Stomach (tissue), 9 donors: Measurements from ENCODE around the gene PCDH9. TPM values are rescaled to one million over a fixed set of nuclear protein-coding genes. Genes with fewer than 3 reads are reported as not detected.
A peak's percentile ranks its signal among the peaks of the same experiment; 100 is the strongest.

ENCODE experiments used
- DNase-seq, 2 donors: peaks; one replicate each; pipeline versions ENCODE4 v3.0.0 to v3.0.0-alpha.2; 2013 to 2019
- H3K27ac ChIP-seq, 5 donors: fragments of 200-600 bp in 4 of 5; sonication (generic) in 4 of 5; one replicate each; pipeline ENCODE4 v1.5.1; 2013 to 2019; ENCODE audit warnings: mild to moderate bottlenecking in 1 of 5, moderate library complexity in 1 of 5
- H3K27me3 ChIP-seq, 3 donors: fragments of 200-600 bp; sonication (generic); one replicate each; pipeline ENCODE4 v1.5.1; 2017 to 2019; ENCODE audit warnings: mixed run types in 1 of 3
- H3K36me3 ChIP-seq, 4 donors: fragments of 200-600 bp; sonication (generic); 1 replicate in 3 of 4; 2 replicates in 1 of 4; pipeline ENCODE4 v1.5.1; 2016 to 2019
- H3K4me1 ChIP-seq, 4 donors: fragments of 200-600 bp; sonication (generic); one replicate each; pipeline ENCODE4 v1.5.1; 2016 to 2019
- H3K4me3 ChIP-seq, 4 donors: fragments of 200-600 bp; sonication (generic) in 3 of 4; one replicate each; pipeline ENCODE4 v1.5.1; 2016 to 2019; ENCODE audit warnings: mild to moderate bottlenecking in 1 of 4
- H3K9me3 ChIP-seq, 4 donors: fragments of 200-600 bp; sonication (generic); one replicate each; pipeline ENCODE4 v1.5.1; 2016 to 2019
- CTCF ChIP-seq, 7 experiments: fragments of 450-650 bp in 4 of 7; fragments of 200-600 bp in 3 of 7; sonication (generic) in 3 of 7; IDR thresholded peaks; one replicate each; pipeline ENCODE4 v1.5.1; 2016 to 2019; ENCODE audit warnings: antibody characterized with exemption in 7 of 7, control low read depth in 2 of 7, mild to moderate bottlenecking in 1 of 7
- EP300 ChIP-seq: sonication (generic); formaldehyde crosslinking; IDR thresholded peaks from one replicate; pipeline ENCODE4 v1.6.1; 2017; ENCODE audit warnings: antibody characterized with exemption
- POLR2A ChIP-seq, 4 donors: fragments of 450-650 bp; IDR thresholded peaks; one replicate each; pipeline ENCODE4 v1.6.1; 2016; ENCODE audit warnings: antibody characterized with exemption in 4 of 4, control low read depth in 2 of 4, mild to moderate bottlenecking in 1 of 4, moderate library complexity in 1 of 4
- POLR2AphosphoS5 ChIP-seq, 3 donors: sonication (generic); formaldehyde crosslinking; IDR thresholded peaks; one replicate each; pipeline ENCODE4 v1.6.1; 2016; ENCODE audit warnings: antibody characterized with exemption in 3 of 3
- WGBS, 5 donors: extraction: QIAGEN DNeasy Blood & Tissue Kit in 3 of 5; methylation state at CpG; one replicate each; pipeline versions ENCODE4 v1.1.5 to v1.1.7; 2013 to 2018; 5-methylcytosine and 5-hydroxymethylcytosine counted together
- intact Hi-C: fragments of 100-400 bp; cut with DNase I; formaldehyde crosslinking; loops from one replicate; pipeline ENCODE4 v1.15.1; 2023; ENCODE audit warnings: low total_unique reads
- polyA plus RNA-seq, 3 donors: library from polyadenylated mRNA; stranded (reverse); fragments of 200-250 nt; gene quantifications; one replicate each; pipeline ENCODE4 v1.2.3, GENCODE V29; 2013
- total RNA-seq, 5 donors: library from RNA; depleted of rRNA; stranded (reverse); fragments of >200 nt; gene quantifications; one replicate each; pipeline versions ENCODE4 v1.1.0 to v1.2.3, GENCODE V29; 2014 to 2016
- donor health status: healthy with polysubstance abuse.
- donor health status: Bipolar disorder and iron deficiency.
- donor health status: healthy.

The PCDH9 gene
- total and polyA plus RNA-seq, 8 donors = 0.40 to 36.2 (median 3.7) TPM

GRCh38 chr13:67167420-67167819 lies 62.7 kb downstream of the PCDH9 start:
- intact Hi-C loops = no loop called here
- H3K9me3 ChIP-seq = no peaks in the 10 kb centered on the region
- H3K36me3 ChIP-seq = no peaks in the 10 kb centered on the region
- whole genome bisulfite sequencing, 5 donors = 23 to 51% (median 26%) methylated on average over 1 of the region's 1 CpG
- peak overlapping the region in 2 of 5 donors; percentile 5 to 58 for H3K27ac ChIP-seq
- TF ChIP-seq CTCF (IDR thresholded peaks at IDR 0.05) (no peak), EP300 (no peak), POLR2AphosphoS5 (IDR thresholded peaks at IDR 0.05) (no peak), POLR2A (IDR thresholded peaks at IDR 0.05) (no peak)
- H3K4me3 ChIP-seq = no peak overlapping the region
- H3K4me1 ChIP-seq = peaks cover 0 to 12% (median 0%) of the 10 kb centered on the region in 4 donors
- peak in 1 of 2 donors; percentile 44 for DNase-seq
- H3K27me3 ChIP-seq = no peaks in the 10 kb centered on the region

GRCh38 chr13:67161176-67161575 lies 69.0 kb downstream of the PCDH9 start:
- Histone ChIP-seq H3K27ac (no peak overlapping the region), H3K9me3 (no peaks in the 10 kb centered on the region), H3K27me3 (no peaks in the 10 kb centered on the region), H3K36me3 (no peaks in the 10 kb centered on the region), H3K4me3 (no peak overlapping the region), H3K4me1 (no peaks in the 10 kb centered on the region)
- WGBS, 5 donors = 66 to 83% (median 71%) methylated on average over 3 of the region's 3 CpGs
- no peak for DNase-seq
- TF ChIP-seq EP300 (no peak), CTCF (IDR thresholded peaks at IDR 0.05) (no peak), POLR2AphosphoS5 (IDR thresholded peaks at IDR 0.05) (no peak), POLR2A (IDR thresholded peaks at IDR 0.05) (no peak)
- intact Hi-C loops = no loop called here

- Histone ChIP-seq H3K4me3 (no peak overlapping the region), H3K27me3 (no peaks in the 10 kb centered on the region), H3K9me3 (no peaks in the 10 kb centered on the region), H3K36me3 (no peaks in the 10 kb centered on the region), H3K4me1 (no peaks in the 10 kb centered on the region), H3K27ac (no peak overlapping the region)
- no peak for DNase-seq
- 85 to 94% (median 87%) methylated on average over 5 of the region's 5 CpGs for WGBS, 5 donors
- intact Hi-C loops = no loop called here
- no peak for TF ChIP-seq CTCF (IDR thresholded peaks at IDR 0.05)
- TF ChIP-seq EP300 = no peak
- TF ChIP-seq POLR2A (IDR thresholded peaks at IDR 0.05) = no peak
- TF ChIP-seq POLR2AphosphoS5 (IDR thresholded peaks at IDR 0.05) = no peak
These were observed 71.2 kb downstream of the PCDH9 start for GRCh38 chr13:67158903-67159302.

GRCh38 chr13:67156723-67157060 lies 73.4 kb downstream of the PCDH9 start:
- TF ChIP-seq CTCF (IDR thresholded peaks at IDR 0.05) = no peak
- TF ChIP-seq EP300 = no peak
- no peak for TF ChIP-seq POLR2A (IDR thresholded peaks at IDR 0.05)
- Histone ChIP-seq H3K27me3 (no peaks in the 10 kb centered on the region), H3K36me3 (no peaks in the 10 kb centered on the region), H3K4me3 (no peak overlapping the region), H3K4me1 (peaks cover 0 to under 1% (median 0%) of the 10 kb centered on the region in 4 donors), H3K27ac (no peak overlapping the region), H3K9me3 (no peaks in the 10 kb centered on the region)
- WGBS, 5 donors = 74 to 82% (median 78%) methylated on average over 7 of the region's 7 CpGs
- intact Hi-C loops = no loop called here
- DNase-seq = no peak
